OCI-LY7 (cell line): ENCODE results near the gene FNDC3B.

ENCODE experiments used
- CTCF ChIP-seq: fragments of 200-600 bp; sonication (generic); conservative IDR thresholded peaks from 2 replicates; pipeline ENCODE4 v1.5.1; 2014; ENCODE audit warnings: mild to moderate bottlenecking, antibody characterized with exemption, low read length, moderate library complexity, mixed read lengths
- EZH2phosphoT487 ChIP-seq: fragments of 200-600 bp; sonication (generic); IDR thresholded peaks from 2 replicates; pipeline ENCODE4 v1.6.1; 2018; ENCODE audit warnings: low read depth, borderline replicate concordance, mild to moderate bottlenecking, mixed run types, antibody characterized with exemption, low read length, moderate library complexity, mixed read lengths

- TF ChIP-seq EZH2phosphoT487 (no peak), CTCF (no peak)
Observed at GRCh38 chr3:172402090-172402489, 362.7 kb downstream of the FNDC3B start.
